ENCODE data around the gene WNT7A.

WNT7A gene

GRCh38 chr3:13825821-13826220 is 54.0 kb downstream of the WNT7A start:
- DNase-seq: no peak

GRCh38 chr3:13825311-13825579 is 54.6 kb downstream of the WNT7A start:
- no peak for DNase-seq

GRCh38 chr3:13824521-13825310 is 55.2 kb downstream of the WNT7A start:
- no peak for DNase-seq

- DNase-seq: no peak
Observed at GRCh38 chr3:13823692-13824091, 56.2 kb downstream of the WNT7A start.

- no peak for DNase-seq
Observed at GRCh38 chr3:13822871-13823585, 56.8 kb downstream of the WNT7A start.

- DNase-seq: no peak
Observed at GRCh38 chr3:13822042-13822441, 57.8 kb downstream of the WNT7A start.

- DNase-seq: no peak
Observed at GRCh38 chr3:13821126-13821525, 58.7 kb downstream of the WNT7A start.

- DNase-seq: no peak
Observed at GRCh38 chr3:13818919-13819318, 61.0 kb downstream of the WNT7A start.

GRCh38 chr3:13815088-13815683 is 64.7 kb downstream of the WNT7A start:
- no peak for DNase-seq

GRCh38 chr3:13812034-13812471 is 67.8 kb downstream of the WNT7A start:
- DNase-seq: peak; percentile 6

GRCh38 chr3:13811614-13812013 is 68.3 kb downstream of the WNT7A start:
- no peak for DNase-seq

- DNase-seq: no peak
Observed at GRCh38 chr3:13808550-13808949, 71.3 kb downstream of the WNT7A start.

- no peak for DNase-seq
Observed at GRCh38 chr3:13801361-13802204, 78.3 kb downstream of the WNT7A start.

GRCh38 chr3:13800064-13800463 is 79.8 kb downstream of the WNT7A start:
- no peak for DNase-seq

GRCh38 chr3:13798401-13798800 is 81.5 kb downstream of the WNT7A start:
- no peak for DNase-seq

GRCh38 chr3:13796701-13797460 is 83.0 kb downstream of the WNT7A start:
- DNase-seq: no peak

- no peak for DNase-seq
Observed at GRCh38 chr3:13795816-13796215, 84.1 kb downstream of the WNT7A start.

- DNase-seq: no peak
Observed at GRCh38 chr3:13794322-13794721, 85.5 kb downstream of the WNT7A start.

- no peak for DNase-seq
Observed at GRCh38 chr3:13793451-13793850, 86.4 kb downstream of the WNT7A start.

GRCh38 chr3:13792512-13793371 is 87.1 kb downstream of the WNT7A start:
- DNase-seq: no peak

- DNase-seq: no peak
Observed at GRCh38 chr3:13792051-13792490, 87.8 kb downstream of the WNT7A start.
